Esophagus muscularis mucosa (tissue), 4 donors: ENCODE measurements around the gene OTC.

Experiments used
- CTCF ChIP-seq, 3 experiments: fragments of 200-600 bp in 2 of 3; fragments of 450-650 bp in 1 of 3; sonication (generic) in 2 of 3; IDR thresholded peaks; one replicate each; pipeline ENCODE4 v1.5.1; 2017 to 2019; ENCODE audit warnings: antibody characterized with exemption in 3 of 3, mild to moderate bottlenecking in 2 of 3, moderate library complexity in 1 of 3
- EP300 ChIP-seq: sonication (generic); formaldehyde crosslinking; IDR thresholded peaks from one replicate; pipeline ENCODE4 v1.6.1; 2017; ENCODE audit warnings: antibody characterized with exemption
- POLR2A ChIP-seq: fragments of 450-650 bp; IDR thresholded peaks from one replicate; pipeline ENCODE4 v1.6.1; 2017; ENCODE audit warnings: antibody characterized with exemption, moderate library complexity, mild to moderate bottlenecking, low read depth
- POLR2AphosphoS5 ChIP-seq, 2 donors: sonication (generic); formaldehyde crosslinking; IDR thresholded peaks; one replicate each; pipeline ENCODE4 v1.6.1; 2017; ENCODE audit warnings: antibody characterized with exemption in 2 of 2

- no peak for TF ChIP-seq EP300
- no peak for TF ChIP-seq CTCF (IDR thresholded peaks at IDR 0.05)
- TF ChIP-seq POLR2A: no peak
- no peak for TF ChIP-seq POLR2AphosphoS5 (IDR thresholded peaks at IDR 0.05)
These were observed 113.3 kb downstream of the OTC start for GRCh38 chrX:38465686-38466085.
